HG02571 (cell line): Measurements from ENCODE around the gene ODR4.
A peak's percentile ranks its signal among the peaks of the same experiment; 100 is the strongest.
"Not testable (repeated sequence)": the region's sequence is repeated elsewhere in the genome, so short reads cannot be mapped to it uniquely, and the experiment has no call there.

Source experiments
- ATAC-seq: cut with Tn5 transposase; IDR thresholded peaks from one replicate; pipeline ENCODE4 v1.9.1; 2021; ENCODE audit warnings: mild to moderate bottlenecking, moderate library complexity; ENCODE audit not compliant: unreplicated experiment

Gene ODR4

GRCh38 chr1:186420923-186421322 is 45.3 kb downstream of the ODR4 start:
- peak; percentile 97 for ATAC-seq

GRCh38 chr1:186421446-186421845 is 45.8 kb downstream of the ODR4 start:
- no peak for ATAC-seq

- no peak for ATAC-seq
Observed at GRCh38 chr1:186424539-186424938, 48.9 kb downstream of the ODR4 start.

- no peak for ATAC-seq
Observed at GRCh38 chr1:186426118-186426517, 50.5 kb downstream of the ODR4 start.

GRCh38 chr1:186429017-186429416 is 53.4 kb downstream of the ODR4 start:
- no peak for ATAC-seq

- no peak for ATAC-seq
Observed at GRCh38 chr1:186435336-186435735, 59.7 kb downstream of the ODR4 start.

GRCh38 chr1:186438567-186438966 is 62.9 kb downstream of the ODR4 start:
- ATAC-seq = no peak

GRCh38 chr1:186440584-186440983 is 64.9 kb downstream of the ODR4 start:
- no peak for ATAC-seq

GRCh38 chr1:186442651-186443375 is 67.2 kb downstream of the ODR4 start:
- no peak for ATAC-seq

GRCh38 chr1:186443638-186444037 is 68.0 kb downstream of the ODR4 start:
- peak; percentile 65 for ATAC-seq

- ATAC-seq = no peak
Observed at GRCh38 chr1:186446152-186446551, 70.5 kb downstream of the ODR4 start.

- ATAC-seq = no peak
Observed at GRCh38 chr1:186454981-186455380, 79.3 kb downstream of the ODR4 start.

GRCh38 chr1:186456729-186457255 is 81.2 kb downstream of the ODR4 start:
- ATAC-seq = no peak

- not testable (repeated sequence) for ATAC-seq
Observed at GRCh38 chr1:186459161-186459560, 83.5 kb downstream of the ODR4 start.

- no peak for ATAC-seq
Observed at GRCh38 chr1:186461014-186461413, 85.4 kb downstream of the ODR4 start, which contains the start of gene PDC. Gene PDC, minus strand, starts transcription at chr1:186461114. Its CDS starts 11,655 bp downstream, at chr1:186449459.

GRCh38 chr1:186463511-186463910 is 87.9 kb downstream of the ODR4 start:
- ATAC-seq = no peak

GRCh38 chr1:186463926-186464325 is 88.3 kb downstream of the ODR4 start:
- ATAC-seq = no peak

GRCh38 chr1:186465491-186465890 is 89.9 kb downstream of the ODR4 start:
- not testable (repeated sequence) for ATAC-seq

GRCh38 chr1:186465946-186466345 is 90.3 kb downstream of the ODR4 start:
- no peak for ATAC-seq
